Natural killer cell (primary cell): ENCODE data around the gene G3BP1. TPM values are rescaled to one million over a fixed set of nuclear protein-coding genes. Genes with fewer than 3 reads are reported as not detected.
A peak's percentile ranks its signal among the peaks of the same experiment; 100 is the strongest.

Experiments used
- ATAC-seq, 3 donors: fragments of 150-1000 bp in 2 of 3; fragments of 200-7000 bp in 1 of 3; cut with Tn5 transposase; 1 replicate in 1 of 3; 2 replicates in 2 of 3; pipeline ENCODE4 v1.10.0; 2021; ENCODE audit warnings: mild to moderate bottlenecking in 2 of 3, moderate library complexity in 2 of 3
- DNase-seq, 2 donors: peaks; one replicate each; pipeline versions ENCODE4 v3.0.0 to v3.0.0-alpha.2; 2013 to 2021; ENCODE audit warnings: mixed read lengths in 1 of 2
- H3K27ac ChIP-seq: one replicate; pipeline ENCODE4 v1.5.1; 2013; ENCODE audit warnings: mild to moderate bottlenecking, low read length
- H3K27me3 ChIP-seq: one replicate; pipeline ENCODE4 v1.6.1; 2013; ENCODE audit warnings: low read length; ENCODE audit not compliant: control insufficient read depth, insufficient read depth
- H3K36me3 ChIP-seq: one replicate; pipeline ENCODE4 v1.6.1; 2013; ENCODE audit warnings: low read length; ENCODE audit not compliant: control insufficient read depth, insufficient read depth
- H3K4me1 ChIP-seq: one replicate; pipeline ENCODE4 v1.6.1; 2013; ENCODE audit warnings: low read length; ENCODE audit not compliant: control insufficient read depth, insufficient read depth
- H3K4me3 ChIP-seq: one replicate; pipeline ENCODE4 v1.5.1; 2013; ENCODE audit warnings: low read length
- H3K9me3 ChIP-seq: one replicate; pipeline ENCODE4 v1.6.1; 2013; ENCODE audit warnings: low read length; ENCODE audit not compliant: control insufficient read depth, insufficient read depth
- H3K27ac Mint-ChIP-seq, 2 donors: one replicate each; pipeline ENCODE4 v1.8.0; 2022; ENCODE audit warnings: mild to moderate bottlenecking in 2 of 2, mixed read lengths in 2 of 2, moderate library complexity in 1 of 2
- H3K27me3 Mint-ChIP-seq, 2 donors: one replicate each; pipeline ENCODE4 v1.8.0; 2022; ENCODE audit warnings: low read depth in 2 of 2, mixed read lengths in 2 of 2
- H3K36me3 Mint-ChIP-seq: one replicate; pipeline ENCODE4 v1.8.0; 2022; ENCODE audit warnings: mixed read lengths
- H3K4me1 Mint-ChIP-seq, 2 donors: one replicate each; pipeline ENCODE4 v1.8.0; 2022; ENCODE audit warnings: mixed read lengths in 2 of 2
- H3K4me3 Mint-ChIP-seq: one replicate; pipeline ENCODE4 v1.8.0; 2022; ENCODE audit warnings: mild to moderate bottlenecking, moderate library complexity, mixed read lengths
- H3K9me3 Mint-ChIP-seq, 2 donors: one replicate each; pipeline ENCODE4 v1.8.0; 2022; ENCODE audit warnings: mixed read lengths in 2 of 2
- CTCF ChIP-seq: fragments of 200-600 bp; IDR thresholded peaks from one replicate; pipeline ENCODE4 v1.8.0; 2022; ENCODE audit warnings: antibody characterized with exemption
- WGBS: methylation state at CpG from one replicate; pipeline ENCODE4 v1.1.7; 2013; ENCODE audit warnings: missing lambda C conversion rate; ENCODE audit not compliant: insufficient coverage; 5-methylcytosine and 5-hydroxymethylcytosine counted together
- intact Hi-C: fragments of 100-400 bp; cut with micrococcal nuclease; formaldehyde crosslinking; loops from one replicate; pipeline ENCODE4 v1.14.2; 2022
- total RNA-seq, 4 donors: library from RNA; stranded (reverse); fragments of 120-200 nt in 1 of 4; gene quantifications; one replicate each; pipeline versions ENCODE4 v1.2.3 to v1.2.4, GENCODE V29; 2013 to 2022

G3BP1 gene
- total RNA-seq, 3 donors from 2014 or later (not counting 1 experiment from before 2014, with no cell fraction given), result 94.9 to 127 (median 121) TPM

DNA sequence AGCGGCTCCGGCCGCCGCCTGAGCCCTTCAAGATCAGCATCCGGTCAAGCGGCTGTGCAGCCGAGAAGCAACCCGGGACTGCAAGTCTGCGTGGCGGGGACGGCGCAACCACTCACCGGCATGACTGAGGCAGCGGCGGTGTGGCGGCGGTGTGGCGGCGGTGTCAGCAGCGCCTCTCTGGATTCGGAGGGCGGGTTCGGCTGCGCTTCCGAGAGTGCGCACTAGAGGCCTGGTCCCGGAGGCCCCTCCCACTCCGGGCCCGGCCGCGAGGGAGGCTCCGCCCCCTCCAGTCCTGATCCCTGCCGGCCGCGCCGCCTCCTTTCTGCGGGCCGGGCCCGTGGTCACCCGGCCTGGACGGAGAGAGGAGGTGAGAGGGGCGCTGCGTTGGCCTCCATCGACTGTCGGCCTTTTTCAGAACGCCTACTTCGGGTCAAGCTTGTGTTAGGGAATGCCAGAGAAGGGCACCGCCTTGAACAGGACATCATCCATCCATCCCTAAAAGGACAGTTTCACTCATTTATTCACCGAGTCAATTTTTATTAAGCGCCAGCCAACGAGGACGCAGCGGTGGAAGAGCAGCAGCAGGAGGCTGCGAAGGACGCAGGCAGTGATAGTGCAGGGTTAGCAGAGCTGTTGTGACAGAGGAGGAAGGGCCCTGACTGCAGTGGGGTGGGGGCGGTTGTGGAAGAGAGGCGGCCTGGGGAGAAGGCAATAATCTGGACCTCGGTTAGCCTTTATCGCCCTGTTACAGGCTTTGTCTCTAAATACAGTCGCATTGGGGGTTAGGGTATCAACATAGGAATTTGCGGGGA is 13.1 kb upstream of the G3BP1 start, which contains the start of gene ATOX1:
ATOX1 (minus strand) TSS at position 202 of the 812 bp plus-strand sequence; CDS start at position 122, 80 bp downstream.
- Histone ChIP-seq H3K4me1 (peaks cover 30% of the 10 kb centered on the region), H3K9me3 (no peaks in the 10 kb centered on the region), H3K36me3 (no peaks in the 10 kb centered on the region), H3K4me3 (peak within 1 kb of the TSS; percentile 70), H3K27ac (peak within 1 kb of the TSS; percentile 58), H3K27me3 (no peaks in the 10 kb centered on the region)
- Mint-ChIP-seq H3K27me3 (no peaks in the 10 kb centered on the region), H3K9me3 (no peaks in the 10 kb centered on the region), H3K27ac (peak within 1 kb of the TSS; percentile 89 to 97), H3K4me3 (peak within 1 kb of the TSS; percentile 93), H3K36me3 (no peaks in the 10 kb centered on the region), H3K4me1 (peaks cover 34 to 35% of the 10 kb centered on the region in 2 donors)
- DNase-seq (peak; percentile 92 to 95), ATAC-seq (peak; percentile 98 to 100 (median 99))
- intact Hi-C loops, result loop anchor here (1.0 kb wide), 2 partner anchors 13 kb away; partner anchors contain the start of gene G3BP1
- 5% methylated on average over 61 of the region's 61 CpGs for WGBS
- peak; percentile 5 for TF ChIP-seq CTCF

- no peaks in the 10 kb centered on the region for H3K9me3 ChIP-seq
- no peaks in the 10 kb centered on the region for H3K27me3 Mint-ChIP-seq
- no peak overlapping the region for H3K27ac ChIP-seq
- no peak for DNase-seq
- no peaks in the 10 kb centered on the region for H3K36me3 ChIP-seq
- no peaks in the 10 kb centered on the region for H3K4me1 Mint-ChIP-seq
- intact Hi-C loops, result no loop called here
- no peak overlapping the region for H3K4me3 ChIP-seq
- H3K27ac Mint-ChIP-seq, result no peak overlapping the region
- no peaks in the 10 kb centered on the region for H3K36me3 Mint-ChIP-seq
- H3K4me1 ChIP-seq, result peaks cover 7% of the 10 kb centered on the region
- no peak for TF ChIP-seq CTCF
- H3K4me3 Mint-ChIP-seq, result no peak overlapping the region
- ATAC-seq, result no peak
- no peaks in the 10 kb centered on the region for H3K9me3 Mint-ChIP-seq
- no peaks in the 10 kb centered on the region for H3K27me3 ChIP-seq
These were observed 7.0 kb upstream of the G3BP1 start for GRCh38 chr5:151764801-151765200.

- Histone ChIP-seq H3K4me3 (no peak overlapping the region), H3K4me1 (peaks cover 20% of the 10 kb centered on the region), H3K9me3 (no peaks in the 10 kb centered on the region), H3K27ac (no peak overlapping the region), H3K36me3 (no peaks in the 10 kb centered on the region), H3K27me3 (no peaks in the 10 kb centered on the region)
- Mint-ChIP-seq H3K4me1 (peaks cover 6% of the 10 kb centered on the region in 2 donors), H3K4me3 (no peak overlapping the region), H3K27ac (no peak overlapping the region), H3K9me3 (no peaks in the 10 kb centered on the region), H3K36me3 (no peaks in the 10 kb centered on the region), H3K27me3 (no peaks in the 10 kb centered on the region)
- no peak for TF ChIP-seq CTCF
- intact Hi-C loops, result no loop called here
- no peak for ATAC-seq
- no peak for DNase-seq
These were observed 4.8 kb upstream of the G3BP1 start for GRCh38 chr5:151766975-151767374.
